GM21447 (cell line): ENCODE results near the gene HTRA2.
"Not testable (repeated sequence)": the region's sequence is repeated elsewhere in the genome, so short reads cannot be mapped to it uniquely, and the experiment has no call there.

Experiments used
- ATAC-seq: cut with Tn5 transposase; IDR thresholded peaks from one replicate; pipeline ENCODE4 v1.9.1; 2021; ENCODE audit not compliant: unreplicated experiment

HTRA2 gene

GRCh38 chr2:74529357-74530238 lies at the start of gene HTRA2, which contains the start of gene AUP1:
Gene HTRA2 (plus strand): TSS chr2:74529933. CDS start chr2:74530007, 74 bp downstream.
Gene AUP1 (minus strand): TSS chr2:74529706. CDS start chr2:74529629, 77 bp downstream.
- peak; percentile 73 for ATAC-seq

- ATAC-seq = no peak
These were observed 48.3 kb upstream of the HTRA2 start for GRCh38 chr2:74481431-74481830.

DNA sequence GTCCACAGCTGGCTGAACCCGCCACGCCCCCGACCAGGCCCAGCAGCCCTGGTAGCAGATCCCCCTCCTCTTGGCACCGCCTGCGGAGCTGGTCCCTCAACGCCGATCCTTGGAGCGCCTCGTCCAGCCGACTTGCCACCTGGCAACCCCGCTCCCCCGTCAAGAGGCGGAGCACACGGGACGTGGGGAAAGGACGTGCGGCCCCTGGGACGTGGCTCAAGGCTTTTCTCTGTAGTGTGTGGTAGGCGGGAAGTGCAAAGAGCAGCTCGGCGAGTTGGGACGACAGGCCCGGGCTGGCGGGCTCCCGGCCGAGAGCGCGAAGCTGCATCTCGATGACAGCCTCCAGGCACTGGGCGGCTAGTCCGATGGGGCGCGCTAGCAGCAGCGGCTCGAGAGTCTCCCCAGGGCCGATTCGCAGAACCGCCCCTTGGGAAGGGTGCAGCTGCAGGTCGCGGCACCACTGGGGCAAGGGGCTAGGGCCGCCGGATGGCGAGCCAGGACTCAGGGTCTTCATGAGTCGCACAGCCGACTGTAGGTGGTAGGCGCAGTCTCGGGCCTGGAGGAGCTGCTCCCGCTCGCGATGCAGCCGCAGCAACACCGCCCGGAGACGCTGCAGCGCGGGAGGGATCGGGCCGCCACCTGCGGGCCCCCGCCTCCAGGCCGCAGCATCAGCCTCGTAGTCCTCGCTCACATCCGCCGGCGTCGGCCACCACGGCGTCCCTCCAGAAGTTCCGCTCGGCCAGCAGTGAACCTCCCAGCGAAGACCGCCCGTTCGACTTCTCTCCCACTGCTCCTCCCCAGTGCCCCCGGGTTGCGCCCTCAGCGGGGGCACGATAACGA lies 47.6 kb upstream of the HTRA2 start:
- peak; percentile 38 for ATAC-seq

GRCh38 chr2:74482801-74483674 lies 46.7 kb upstream of the HTRA2 start, which contains the start of the genes CCDC142 and TTC31:
Gene CCDC142 (minus strand): TSS chr2:74482998. CDS start chr2:74482837, 161 bp downstream.
Gene TTC31 (plus strand): TSS chr2:74483081. CDS start chr2:74483096, 15 bp downstream.
- ATAC-seq = peak; percentile 94

- not testable (repeated sequence) for ATAC-seq
These were observed 46.0 kb upstream of the HTRA2 start for GRCh38 chr2:74483675-74484164.

GRCh38 chr2:74486141-74486540 lies 43.6 kb upstream of the HTRA2 start:
- no peak for ATAC-seq

DNA sequence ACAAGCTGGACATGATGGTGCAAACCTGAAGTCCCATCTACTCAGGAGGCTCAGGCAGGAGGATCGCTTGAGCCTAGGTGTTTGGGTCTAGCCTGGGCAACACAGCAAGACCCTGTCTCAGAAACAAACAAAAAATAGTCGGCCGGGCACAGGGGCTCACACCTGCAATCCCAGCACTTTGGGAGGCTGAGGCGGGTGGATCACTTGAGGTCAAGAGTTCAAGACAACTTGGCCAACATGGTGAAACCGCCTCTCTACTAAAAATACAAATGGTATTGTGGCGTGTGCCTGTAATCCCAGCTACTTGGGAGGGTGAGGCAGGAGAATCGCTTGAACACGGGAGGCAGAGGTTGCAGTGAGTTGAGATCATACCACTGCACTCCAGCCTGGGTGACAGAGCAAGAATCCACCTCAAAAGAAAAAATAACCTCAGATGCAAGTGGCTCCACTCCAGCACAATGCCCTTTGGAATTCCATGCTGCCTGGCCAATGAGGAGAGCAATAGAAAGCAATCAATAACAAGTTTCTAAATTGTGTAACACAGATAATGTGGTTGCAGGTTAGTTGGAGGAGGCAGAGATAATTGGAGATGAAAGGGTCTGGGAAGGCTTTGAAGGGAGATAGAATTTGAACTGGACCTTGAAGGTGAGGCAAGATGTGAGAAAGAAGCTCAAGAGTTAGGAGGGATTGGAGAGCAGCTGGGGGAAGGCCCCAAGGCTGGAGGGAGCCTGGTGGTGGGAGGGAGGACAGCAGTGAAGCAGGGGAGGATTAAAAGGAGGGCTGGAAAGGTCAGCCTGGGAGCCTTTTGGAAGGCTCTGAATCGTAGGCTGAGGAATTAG lies 40.9 kb upstream of the HTRA2 start:
- ATAC-seq = no peak

- ATAC-seq = no peak
These were observed 39.8 kb upstream of the HTRA2 start for GRCh38 chr2:74489906-74490305.

GRCh38 chr2:74491648-74492544 lies 37.8 kb upstream of the HTRA2 start:
- ATAC-seq = no peak

GRCh38 chr2:74493546-74493945 lies 36.2 kb upstream of the HTRA2 start:
- ATAC-seq = no peak

DNA sequence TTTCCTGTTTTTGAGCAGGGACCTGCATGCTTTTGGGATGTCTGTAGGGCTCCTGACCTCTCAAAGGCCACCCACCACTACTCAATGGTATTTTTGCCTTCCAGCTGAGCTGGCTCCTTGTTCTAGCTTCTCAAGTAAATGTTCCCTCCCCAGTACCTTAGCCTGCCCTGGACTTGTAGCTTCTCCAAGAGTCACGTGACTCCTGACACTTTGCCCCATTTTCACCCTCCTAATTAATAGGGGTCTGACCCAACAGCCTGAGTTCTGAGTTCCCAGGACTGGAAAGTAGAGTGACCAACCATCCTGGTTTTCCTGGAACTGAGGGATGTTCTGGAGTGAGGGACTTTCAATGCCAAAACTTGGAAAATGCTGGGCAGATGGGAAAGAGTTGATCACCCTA lies 34.3 kb upstream of the HTRA2 start:
- no peak for ATAC-seq

DNA sequence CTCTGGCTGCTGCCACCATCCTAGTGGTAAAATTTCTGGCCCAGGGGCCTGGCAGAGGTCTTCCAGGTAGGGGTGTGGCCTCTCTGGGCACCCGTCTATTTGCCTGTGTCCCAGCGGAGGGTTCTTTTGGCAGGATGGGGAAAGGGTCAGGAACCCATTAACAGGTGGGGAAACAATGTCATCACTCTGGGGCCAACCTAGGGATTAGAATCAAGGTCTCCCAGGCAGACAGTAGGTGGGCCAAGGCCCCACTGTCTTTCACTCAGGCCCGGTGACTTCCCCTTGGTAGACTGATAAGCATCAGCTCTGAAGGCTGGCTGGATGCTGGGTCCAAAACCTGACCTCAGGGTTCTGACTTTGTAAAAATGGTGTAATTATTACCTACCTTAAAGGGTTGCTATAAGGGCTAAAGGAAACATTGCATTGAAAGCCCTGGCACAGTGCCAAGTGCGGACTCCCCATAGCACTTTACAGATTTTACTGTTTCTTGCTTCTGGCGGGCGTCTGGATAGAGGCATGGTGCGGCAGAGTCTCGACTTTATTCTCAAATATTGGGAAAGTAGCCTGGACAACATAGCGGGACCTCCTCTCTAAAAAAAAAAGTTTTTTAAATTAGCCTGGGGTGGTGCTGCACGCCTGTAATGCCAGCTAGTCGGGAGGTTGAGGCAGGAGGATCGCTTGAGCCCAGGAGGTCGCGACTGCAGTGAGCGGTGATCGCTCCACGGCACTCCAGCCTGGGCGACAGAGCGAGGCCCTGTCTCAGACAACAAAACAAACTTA lies 32.5 kb upstream of the HTRA2 start:
- ATAC-seq = no peak

- ATAC-seq = no peak
These were observed 31.8 kb upstream of the HTRA2 start for GRCh38 chr2:74497777-74498499.

GRCh38 chr2:74498500-74499266 lies 31.1 kb upstream of the HTRA2 start:
- no peak for ATAC-seq

- no peak for ATAC-seq
These were observed 30.3 kb upstream of the HTRA2 start, which contains the start of gene LBX2 for GRCh38 chr2:74499267-74499939. Gene LBX2 (minus strand): TSS chr2:74499603. CDS start chr2:74499537, 66 bp downstream.
